DMS 273 treated with DMSO at 0.1 percent for 48 hours (cell line): ENCODE results near the gene CDC40.
"Not testable (repeated sequence)": the region's sequence is repeated elsewhere in the genome, so short reads cannot be mapped to it uniquely, and the experiment has no call there.

Experiments used
- DNase-seq: peaks from one replicate; lab custom pipeline; 2025; lab: John Stamatoyannopoulos, UW

CDC40 gene

DNA sequence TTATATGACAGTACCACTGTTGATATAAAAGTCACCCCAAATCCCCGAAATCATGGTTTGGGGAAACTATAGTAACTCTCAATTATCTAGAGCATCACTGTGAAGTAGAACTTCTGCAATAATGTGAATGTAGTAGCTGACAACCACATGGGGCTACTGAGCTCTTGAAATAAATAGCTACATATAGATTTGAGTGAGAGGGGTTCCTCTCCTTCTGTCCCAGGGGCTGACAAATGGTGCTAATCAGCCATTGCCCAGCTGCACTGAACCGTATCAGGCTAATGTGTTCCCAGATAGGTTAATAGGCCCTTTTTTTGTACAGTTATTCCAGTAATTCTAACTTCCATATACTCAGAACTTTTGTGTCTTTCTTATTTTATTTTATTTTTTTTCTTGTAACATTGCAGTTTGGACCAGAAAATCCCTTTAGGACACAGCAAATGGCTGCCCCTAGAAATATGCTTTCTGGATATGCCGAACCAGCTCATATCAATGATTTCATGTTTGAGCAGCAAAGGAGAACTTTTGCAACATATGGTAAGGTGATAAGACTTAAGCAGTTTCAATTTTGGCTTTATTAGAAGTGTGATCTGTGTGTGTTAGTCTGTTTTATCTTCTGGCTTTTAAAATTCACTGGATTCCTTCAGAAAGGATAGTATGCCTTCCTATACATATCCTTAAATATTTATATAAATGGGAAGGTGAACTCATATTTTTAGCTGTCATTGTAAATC lies 21.1 kb downstream of the CDC40 start:
- no peak for DNase-seq

DNA sequence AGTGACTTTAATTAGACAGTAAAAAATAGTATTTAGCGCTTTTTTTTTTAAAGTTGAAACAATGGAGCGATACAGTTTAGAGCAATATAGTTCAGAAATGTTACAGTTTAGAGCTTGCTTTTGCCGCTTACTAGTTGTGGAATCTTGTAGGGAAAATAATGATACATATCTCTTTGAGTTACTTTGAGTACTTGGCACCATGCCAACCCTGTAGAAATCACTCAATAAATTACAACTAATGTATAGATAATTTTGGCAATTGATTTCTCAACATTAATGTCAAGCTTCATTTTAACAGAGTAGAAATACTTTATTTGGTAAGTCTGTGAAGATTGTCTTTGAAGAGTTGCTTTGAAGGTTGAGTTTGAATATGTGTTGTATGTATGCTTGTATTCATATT lies 27.4 kb downstream of the CDC40 start:
- no peak for DNase-seq

DNA sequence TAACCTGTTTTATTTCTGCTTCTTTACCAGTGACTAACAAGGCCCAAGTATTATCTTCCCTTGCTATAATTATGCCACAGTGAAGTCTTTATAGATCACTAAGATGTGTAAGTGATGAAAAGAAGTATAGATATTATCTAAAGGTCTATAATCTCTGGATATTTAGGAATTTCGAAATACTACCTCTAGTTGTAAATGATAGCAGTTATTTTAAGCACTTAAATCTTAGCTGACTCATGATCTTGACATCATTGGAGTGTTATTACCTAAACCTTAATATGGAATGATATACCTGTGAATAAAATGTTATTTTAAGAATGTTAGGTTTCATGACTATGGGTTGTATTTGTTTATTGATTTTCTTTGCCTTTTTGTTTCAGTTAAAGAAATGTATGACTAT lies 31.5 kb downstream of the CDC40 start:
- no peak for DNase-seq

- no peak for DNase-seq
Measured at GRCh38 chr6:110214338-110214737, 34.1 kb downstream of the CDC40 start.

DNA sequence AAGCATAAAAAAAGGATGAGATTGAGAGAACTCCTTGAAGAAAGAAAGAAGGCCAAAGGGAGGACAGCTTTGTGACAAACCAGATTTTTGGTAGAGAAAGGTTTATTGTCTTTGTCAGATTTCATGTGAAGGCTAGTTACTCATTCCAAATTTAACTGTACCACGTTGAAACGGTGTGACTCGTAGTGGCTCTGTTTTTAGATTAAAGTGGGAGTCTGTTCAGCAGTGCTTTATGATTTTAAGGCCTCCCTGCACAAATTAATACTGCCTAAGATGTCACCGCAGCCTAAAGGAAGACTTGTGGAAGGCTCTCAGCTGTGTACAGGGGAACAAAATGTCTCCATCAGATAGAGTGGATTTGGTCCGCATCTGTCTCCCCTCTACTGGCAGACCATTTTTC lies 35.9 kb downstream of the CDC40 start:
- DNase-seq, result no peak

DNA sequence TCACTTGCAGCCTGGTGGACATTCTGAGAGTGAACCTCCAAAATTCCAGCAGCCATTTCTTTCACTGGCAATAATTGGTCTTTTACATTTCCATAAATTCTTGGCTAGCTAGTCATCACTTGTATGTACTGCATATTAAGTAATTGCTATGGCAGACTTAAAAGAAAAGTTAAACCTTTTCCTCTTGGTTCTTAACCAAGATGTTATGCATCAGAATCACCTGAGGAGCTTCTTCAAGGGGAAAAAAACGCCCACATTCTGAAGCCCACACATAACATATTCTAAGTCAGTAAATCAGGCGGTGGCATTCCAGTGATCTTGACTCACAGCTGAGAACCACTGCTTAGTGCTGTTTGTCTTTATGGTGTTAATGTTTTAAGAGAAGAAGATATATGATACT lies 37.0 kb downstream of the CDC40 start:
- DNase-seq, result no peak

GRCh38 chr6:110221738-110222137 lies 41.5 kb downstream of the CDC40 start:
- no peak for DNase-seq

DNA sequence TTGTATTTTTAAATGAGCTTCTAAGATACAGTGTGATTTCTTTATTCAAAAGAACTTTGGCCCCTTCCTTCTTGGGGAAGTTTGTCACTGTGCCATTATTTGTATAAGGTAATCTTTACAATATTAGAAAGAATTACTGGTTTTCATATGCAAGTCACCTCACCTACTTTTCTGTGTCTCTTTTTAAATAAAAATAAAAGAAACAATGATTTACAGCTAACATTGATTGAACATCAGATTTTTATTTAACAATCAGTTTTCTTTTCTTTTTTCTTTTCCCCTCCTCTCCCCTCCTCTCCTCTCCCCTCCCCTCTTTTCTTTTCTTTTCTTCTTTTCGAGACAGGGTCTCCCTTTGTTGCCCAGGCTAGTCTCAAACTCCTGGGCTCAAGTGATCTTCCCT lies 46.0 kb downstream of the CDC40 start:
- DNase-seq, result no peak

DNA sequence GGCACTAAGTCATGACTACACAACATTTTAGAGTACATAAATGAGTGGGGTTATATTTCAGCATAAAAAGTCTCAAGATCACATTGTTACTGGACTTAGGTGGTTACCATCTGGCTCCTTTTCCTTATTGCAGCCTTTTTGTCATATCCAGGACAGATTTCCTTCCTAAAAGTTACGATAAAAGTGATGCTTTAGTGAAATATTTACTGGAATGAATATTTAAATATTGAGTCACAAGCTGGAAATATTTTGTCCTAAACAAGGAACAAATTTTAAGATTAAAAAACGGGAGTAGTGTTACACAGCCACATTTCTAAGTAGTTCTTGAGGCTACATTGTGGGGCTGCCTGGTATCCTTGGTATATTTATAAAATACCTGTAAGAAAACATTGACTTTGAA lies 52.2 kb downstream of the CDC40 start:
- DNase-seq, result no peak

GRCh38 chr6:110233770-110234374 lies 53.6 kb downstream of the CDC40 start:
- DNase-seq, result no peak

GRCh38 chr6:110236007-110236406 lies 55.8 kb downstream of the CDC40 start:
- not testable (repeated sequence) for DNase-seq

DNA sequence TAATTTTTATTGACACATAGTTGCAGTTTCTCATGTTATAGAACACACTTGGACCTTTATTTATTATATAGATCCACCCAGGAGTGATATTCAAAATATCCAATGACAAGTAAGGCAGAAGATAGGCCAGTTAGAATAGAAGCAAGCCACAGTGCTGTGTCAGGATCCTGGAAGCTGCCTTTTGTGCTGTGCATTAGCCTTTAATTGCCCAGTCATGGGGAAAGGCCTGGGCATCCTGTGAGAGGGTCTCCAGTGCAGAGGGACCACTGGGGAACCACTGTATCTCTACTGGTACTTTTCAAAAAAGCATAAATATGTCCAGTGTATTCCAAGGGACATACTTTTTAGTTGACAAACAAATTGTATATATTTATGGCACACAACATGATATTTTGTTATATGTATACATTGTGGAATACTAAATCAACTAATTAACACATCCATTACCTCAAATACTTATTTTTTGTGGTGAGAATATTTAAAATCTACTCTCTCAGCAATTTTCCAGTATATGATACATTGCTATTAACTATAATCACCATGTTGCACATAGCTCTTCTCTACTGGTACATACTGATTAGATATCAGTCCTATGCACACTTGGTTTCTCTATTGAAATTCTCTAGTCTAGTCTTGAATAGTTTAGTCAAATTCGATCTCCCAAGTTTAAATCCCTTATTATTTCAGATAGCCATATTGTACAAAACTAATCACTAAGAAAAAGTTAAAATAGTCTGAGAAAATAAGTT lies 59.5 kb downstream of the CDC40 start:
- DNase-seq, result no peak

- DNase-seq, result not testable (repeated sequence)
Measured at GRCh38 chr6:110244621-110245020, 64.4 kb downstream of the CDC40 start.

DNA sequence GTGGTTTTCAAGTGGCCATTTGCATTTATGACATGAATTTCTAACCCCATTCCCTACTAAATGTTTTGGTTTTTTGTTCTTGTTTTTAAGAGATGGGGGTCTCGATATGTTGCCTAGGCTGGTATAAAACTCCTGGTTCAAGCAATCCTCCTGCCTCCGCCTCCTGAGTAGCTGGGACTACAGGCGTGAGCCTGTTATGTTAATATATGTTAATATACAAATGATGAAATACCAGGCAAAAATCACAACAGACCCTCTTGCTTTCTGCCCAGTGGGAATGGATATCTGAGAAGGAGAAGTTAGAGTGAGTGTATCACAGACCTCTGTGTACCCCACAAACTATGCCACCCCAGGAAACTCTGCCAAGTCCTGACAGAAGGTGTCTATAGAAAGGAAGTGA lies 66.2 kb downstream of the CDC40 start:
- no peak for DNase-seq

- no peak for DNase-seq
Measured at GRCh38 chr6:110246900-110247546, 66.8 kb downstream of the CDC40 start.

DNA sequence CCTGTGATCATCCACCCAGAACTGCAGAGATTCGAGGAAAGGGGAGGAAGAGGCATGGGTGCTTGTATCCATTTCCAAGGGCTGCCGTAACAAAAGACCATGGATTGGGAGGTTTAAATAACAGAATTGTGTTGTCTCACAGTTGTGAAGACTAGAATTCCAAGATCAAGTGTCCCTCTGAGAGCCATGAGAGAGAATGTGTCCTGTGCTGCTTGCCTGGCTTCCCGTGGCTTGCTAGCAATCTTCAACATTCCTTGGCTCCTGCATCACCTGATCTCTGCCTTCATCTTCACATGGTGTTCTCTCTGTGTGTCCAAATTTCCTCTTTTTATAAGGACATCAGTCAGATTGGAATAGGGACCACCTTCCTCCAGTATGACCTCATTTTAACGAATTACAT lies 69.8 kb downstream of the CDC40 start:
- DNase-seq, result no peak

- DNase-seq, result no peak
Measured at GRCh38 chr6:110250838-110251237, 70.6 kb downstream of the CDC40 start.

DNA sequence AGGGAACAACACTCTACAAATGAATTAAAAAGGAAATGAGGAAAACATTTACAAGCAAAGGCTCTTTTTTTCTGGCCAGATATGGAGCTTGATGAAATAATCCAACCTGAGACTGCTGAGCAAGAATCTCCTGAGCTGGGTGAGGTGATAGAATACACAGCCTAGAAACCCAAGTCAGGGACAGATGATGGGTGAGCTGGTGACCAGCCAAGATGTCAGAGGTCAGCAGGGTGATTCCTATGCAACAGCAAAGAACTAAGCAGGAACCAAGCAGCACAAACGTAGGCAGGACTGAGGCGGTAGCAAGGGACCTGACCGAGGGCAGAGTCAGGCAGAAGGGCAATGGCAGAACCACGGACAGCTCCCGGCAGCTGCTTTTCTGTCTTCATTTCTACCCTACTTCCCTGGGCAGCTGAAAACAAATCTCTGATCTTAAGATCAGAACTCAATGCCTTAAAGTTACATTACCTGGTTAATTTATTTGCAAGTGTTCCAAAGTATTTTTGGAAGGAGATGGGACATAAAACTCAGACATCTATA lies 75.1 kb downstream of the CDC40 start:
- DNase-seq, result no peak

GRCh38 chr6:110256366-110256765 lies 76.1 kb downstream of the CDC40 start:
- no peak for DNase-seq

DNA sequence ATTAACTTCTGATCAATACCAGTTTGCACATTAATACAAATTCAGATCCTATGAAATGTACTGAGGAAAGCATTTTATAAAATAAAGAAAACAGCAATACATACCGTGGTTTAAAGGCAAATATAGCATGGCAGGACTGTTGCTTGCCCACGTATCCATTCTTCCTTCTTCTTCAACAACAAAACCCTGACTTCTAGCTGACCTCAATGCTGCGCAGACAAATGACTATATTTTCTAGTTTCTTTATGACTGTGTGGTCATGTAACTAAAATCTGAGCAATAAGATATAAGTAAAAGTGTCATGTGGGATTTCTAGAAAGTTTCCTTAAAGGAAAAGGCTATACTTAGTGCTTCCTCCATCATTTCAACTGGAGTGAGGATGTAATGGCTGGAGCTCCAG lies 85.0 kb downstream of the CDC40 start:
- DNase-seq, result no peak

GRCh38 chr6:110266996-110267395 lies 86.8 kb downstream of the CDC40 start:
- no peak for DNase-seq

GRCh38 chr6:110269623-110270022 lies 89.4 kb downstream of the CDC40 start:
- no peak for DNase-seq

GRCh38 chr6:110270165-110270564 lies 89.9 kb downstream of the CDC40 start:
- no peak for DNase-seq
